ENCODE results near the gene IGSF9B. TPM values are rescaled to one million over a fixed set of nuclear protein-coding genes. Genes with fewer than 3 reads are reported as not detected.

Gene IGSF9B
- total RNA-seq, 1 donor from 2014 or later: 73.6 TPM

- intact Hi-C loops (cut with micrococcal nuclease): loop anchor here (1.0 kb wide), 3 partner anchors 124 to 213 kb away; no protein-coding TSS in a partner anchor
- H3K4me3 Mint-ChIP-seq: no peak overlapping the region
- H3K9me3 Mint-ChIP-seq: no peaks in the 10 kb centered on the region
These were observed 30.1 kb downstream of the IGSF9B start for GRCh38 chr11:133926466-133927246.

DNA sequence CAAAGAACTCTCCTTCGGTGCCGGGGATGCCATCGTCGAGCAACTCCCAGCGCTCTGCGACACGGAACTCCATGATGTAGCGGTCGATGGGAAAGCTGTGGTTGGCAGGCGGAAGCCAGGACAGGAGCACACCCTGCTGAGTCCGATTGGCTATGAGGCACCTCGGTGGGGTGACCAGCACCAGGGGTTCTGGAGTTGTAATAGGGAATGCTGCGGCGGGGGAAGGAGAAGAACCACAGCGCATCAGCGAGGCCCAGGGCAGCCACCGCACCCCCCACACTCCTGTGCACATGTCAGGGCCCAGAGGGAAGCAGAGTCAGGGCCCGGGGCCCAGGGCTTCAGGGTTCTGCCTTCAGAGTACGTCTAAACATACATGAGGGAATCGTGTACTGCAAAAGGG lies 31.0 kb downstream of the IGSF9B start:
- H3K9me3 Mint-ChIP-seq: no peaks in the 10 kb centered on the region
- H3K36me3 Mint-ChIP-seq (ENCODE audit: low read depth): peaks cover 42% of the 10 kb centered on the region
- H3K4me3 Mint-ChIP-seq: no peak overlapping the region

More at GRCh38 chr11:133926466-133927246, 30.1 kb downstream of the IGSF9B start:
- Mint-ChIP-seq H3K36me3 (ENCODE audit: low read depth) (peaks cover 40% of the 10 kb centered on the region), H3K4me1 (ENCODE audit: low read depth) (peaks cover 31% of the 10 kb centered on the region), H3K27me3 (ENCODE audit: insufficient read depth) (no peaks in the 10 kb centered on the region), H3K27ac (no peak overlapping the region)
- no peak for DNase-seq (ENCODE audit: low spot score)

GRCh38 chr11:133924661-133925060 lies 32.1 kb downstream of the IGSF9B start:
- H3K36me3 Mint-ChIP-seq (ENCODE audit: low read depth): peaks cover 33% of the 10 kb centered on the region
- no peak overlapping the region for H3K4me3 Mint-ChIP-seq
- H3K27ac Mint-ChIP-seq: no peak overlapping the region
- no peaks in the 10 kb centered on the region for H3K9me3 Mint-ChIP-seq
- DNase-seq (ENCODE audit: low spot score): no peak
- H3K27me3 Mint-ChIP-seq (ENCODE audit: insufficient read depth): no peaks in the 10 kb centered on the region
- H3K4me1 Mint-ChIP-seq (ENCODE audit: low read depth): peaks cover 22% of the 10 kb centered on the region
- intact Hi-C loops (cut with micrococcal nuclease): no loop called here

More for the DNA sequence above, 31.0 kb downstream of the IGSF9B start:
- intact Hi-C loops (cut with micrococcal nuclease): no loop called here
- no peak overlapping the region for H3K27ac Mint-ChIP-seq
- peaks cover 31% of the 10 kb centered on the region for H3K4me1 Mint-ChIP-seq (ENCODE audit: low read depth)
- no peak for DNase-seq (ENCODE audit: low spot score)
- H3K27me3 Mint-ChIP-seq (ENCODE audit: insufficient read depth): no peaks in the 10 kb centered on the region

GRCh38 chr11:133922078-133922870 lies 34.5 kb downstream of the IGSF9B start:
- intact Hi-C loops (cut with micrococcal nuclease): no loop called here
- Mint-ChIP-seq H3K4me3 (no peak overlapping the region), H3K4me1 (ENCODE audit: low read depth) (peaks cover under 1% of the 10 kb centered on the region), H3K27me3 (ENCODE audit: insufficient read depth) (no peaks in the 10 kb centered on the region), H3K36me3 (ENCODE audit: low read depth) (peaks cover 27% of the 10 kb centered on the region), H3K9me3 (no peaks in the 10 kb centered on the region), H3K27ac (no peak overlapping the region)
- DNase-seq (ENCODE audit: low spot score): no peak

- H3K4me1 Mint-ChIP-seq (ENCODE audit: low read depth): no peaks in the 10 kb centered on the region
- no peaks in the 10 kb centered on the region for H3K9me3 Mint-ChIP-seq
- peaks cover 28% of the 10 kb centered on the region for H3K36me3 Mint-ChIP-seq (ENCODE audit: low read depth)
- DNase-seq (ENCODE audit: low spot score): no peak
- H3K27ac Mint-ChIP-seq: no peak overlapping the region
- intact Hi-C loops (cut with micrococcal nuclease): no loop called here
- H3K27me3 Mint-ChIP-seq (ENCODE audit: insufficient read depth): no peaks in the 10 kb centered on the region
- H3K4me3 Mint-ChIP-seq: no peak overlapping the region
These were observed 35.3 kb downstream of the IGSF9B start for GRCh38 chr11:133921513-133921912.

DNA sequence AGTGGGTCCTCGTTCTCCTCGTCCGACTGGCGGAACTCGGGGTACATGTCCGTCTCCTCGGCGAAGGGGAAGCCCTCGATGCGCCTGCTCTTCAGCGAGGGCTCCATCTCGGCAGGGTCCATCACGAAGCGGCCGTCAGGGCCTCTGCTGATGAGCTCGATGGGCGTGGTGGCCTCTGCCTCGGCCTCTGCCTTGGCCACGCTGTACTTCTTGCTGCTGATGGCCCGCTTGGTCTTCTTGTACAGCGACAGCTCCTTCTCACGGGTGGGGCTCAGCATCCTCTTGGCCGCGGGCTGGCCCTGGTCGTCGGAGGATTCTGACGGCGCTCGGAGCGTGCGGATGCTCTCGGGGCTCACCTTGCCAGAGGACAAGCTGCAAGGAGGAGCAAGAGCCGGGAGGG lies 35.7 kb downstream of the IGSF9B start:
- Mint-ChIP-seq H3K27ac (no peak overlapping the region), H3K27me3 (ENCODE audit: insufficient read depth) (no peaks in the 10 kb centered on the region), H3K9me3 (no peaks in the 10 kb centered on the region), H3K36me3 (ENCODE audit: low read depth) (peaks cover 32% of the 10 kb centered on the region), H3K4me3 (no peak overlapping the region), H3K4me1 (ENCODE audit: low read depth) (no peaks in the 10 kb centered on the region)
- intact Hi-C loops (cut with micrococcal nuclease): no loop called here
- no peak for DNase-seq (ENCODE audit: low spot score)

GRCh38 chr11:133920109-133920990 lies 36.4 kb downstream of the IGSF9B start:
- intact Hi-C loops (cut with micrococcal nuclease): no loop called here
- peaks cover 27% of the 10 kb centered on the region for H3K36me3 Mint-ChIP-seq (ENCODE audit: low read depth)
- H3K4me1 Mint-ChIP-seq (ENCODE audit: low read depth): no peaks in the 10 kb centered on the region
- H3K9me3 Mint-ChIP-seq: no peaks in the 10 kb centered on the region
- no peak for DNase-seq (ENCODE audit: low spot score)
- no peaks in the 10 kb centered on the region for H3K27me3 Mint-ChIP-seq (ENCODE audit: insufficient read depth)
- H3K27ac Mint-ChIP-seq: no peak overlapping the region
- no peak overlapping the region for H3K4me3 Mint-ChIP-seq

DNA sequence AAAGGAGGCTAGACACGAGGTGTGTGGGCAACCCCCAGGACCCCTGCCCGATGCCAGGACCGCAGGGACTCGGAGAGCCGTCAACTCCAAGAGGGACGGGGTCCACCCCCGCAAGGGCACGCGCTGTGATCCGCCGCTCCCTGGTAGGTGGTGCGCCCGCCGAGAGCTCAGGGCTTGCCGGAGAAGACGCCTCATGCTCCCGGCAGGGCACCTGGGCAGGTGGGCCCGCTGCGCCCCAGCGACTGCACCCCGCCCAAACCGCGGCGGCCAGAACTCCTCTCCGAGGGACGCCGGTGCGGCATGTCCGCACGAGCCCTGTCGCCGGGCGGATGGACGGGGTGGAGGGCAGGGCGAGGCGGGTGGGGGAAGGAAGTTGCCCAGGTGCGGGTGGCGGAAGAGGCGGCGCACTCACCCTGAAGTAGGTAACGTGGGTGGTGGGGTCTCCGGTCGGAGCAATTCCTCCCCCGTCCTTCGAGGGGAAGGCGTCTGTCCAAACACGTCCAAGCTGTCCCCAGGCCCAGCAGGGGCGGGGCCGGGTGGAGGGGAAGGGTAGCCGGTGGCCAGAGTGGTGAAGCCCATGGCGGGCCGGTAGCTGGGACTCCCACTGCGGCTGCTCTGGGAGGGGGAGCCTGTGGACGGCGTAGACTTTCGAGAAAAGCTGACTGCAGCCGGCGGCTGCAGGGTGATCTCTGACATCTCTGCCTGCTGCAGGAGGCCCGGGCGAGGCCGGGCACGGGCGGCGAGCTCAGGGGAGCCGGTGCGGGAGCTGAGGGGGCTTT lies 37.2 kb downstream of the IGSF9B start:
- peaks cover 27% of the 10 kb centered on the region for H3K36me3 Mint-ChIP-seq (ENCODE audit: low read depth)
- H3K27me3 Mint-ChIP-seq (ENCODE audit: insufficient read depth): no peaks in the 10 kb centered on the region
- H3K9me3 Mint-ChIP-seq: no peaks in the 10 kb centered on the region
- DNase-seq (ENCODE audit: low spot score): no peak
- intact Hi-C loops (cut with micrococcal nuclease): no loop called here
- H3K4me3 Mint-ChIP-seq: no peak overlapping the region
- H3K27ac Mint-ChIP-seq: no peak overlapping the region
- no peaks in the 10 kb centered on the region for H3K4me1 Mint-ChIP-seq (ENCODE audit: low read depth)

GRCh38 chr11:133918608-133919260 lies 38.0 kb downstream of the IGSF9B start:
- peak overlapping the region; percentile 48 for H3K27ac Mint-ChIP-seq
- intact Hi-C loops (cut with micrococcal nuclease): no loop called here
- no peak for DNase-seq (ENCODE audit: low spot score)
- no peaks in the 10 kb centered on the region for H3K4me1 Mint-ChIP-seq (ENCODE audit: low read depth)
- H3K27me3 Mint-ChIP-seq (ENCODE audit: insufficient read depth): no peaks in the 10 kb centered on the region
- H3K4me3 Mint-ChIP-seq: no peak overlapping the region
- peaks cover 25% of the 10 kb centered on the region for H3K36me3 Mint-ChIP-seq (ENCODE audit: low read depth)
- H3K9me3 Mint-ChIP-seq: no peaks in the 10 kb centered on the region

- DNase-seq (ENCODE audit: low spot score): no peak
- intact Hi-C loops (cut with micrococcal nuclease): no loop called here
- H3K27ac Mint-ChIP-seq: no peak overlapping the region
- H3K36me3 Mint-ChIP-seq (ENCODE audit: low read depth): peaks cover 26% of the 10 kb centered on the region
- no peaks in the 10 kb centered on the region for H3K4me1 Mint-ChIP-seq (ENCODE audit: low read depth)
- no peaks in the 10 kb centered on the region for H3K9me3 Mint-ChIP-seq
- no peaks in the 10 kb centered on the region for H3K27me3 Mint-ChIP-seq (ENCODE audit: insufficient read depth)
- no peak overlapping the region for H3K4me3 Mint-ChIP-seq
These were observed 38.7 kb downstream of the IGSF9B start for GRCh38 chr11:133917921-133918607.

DNA sequence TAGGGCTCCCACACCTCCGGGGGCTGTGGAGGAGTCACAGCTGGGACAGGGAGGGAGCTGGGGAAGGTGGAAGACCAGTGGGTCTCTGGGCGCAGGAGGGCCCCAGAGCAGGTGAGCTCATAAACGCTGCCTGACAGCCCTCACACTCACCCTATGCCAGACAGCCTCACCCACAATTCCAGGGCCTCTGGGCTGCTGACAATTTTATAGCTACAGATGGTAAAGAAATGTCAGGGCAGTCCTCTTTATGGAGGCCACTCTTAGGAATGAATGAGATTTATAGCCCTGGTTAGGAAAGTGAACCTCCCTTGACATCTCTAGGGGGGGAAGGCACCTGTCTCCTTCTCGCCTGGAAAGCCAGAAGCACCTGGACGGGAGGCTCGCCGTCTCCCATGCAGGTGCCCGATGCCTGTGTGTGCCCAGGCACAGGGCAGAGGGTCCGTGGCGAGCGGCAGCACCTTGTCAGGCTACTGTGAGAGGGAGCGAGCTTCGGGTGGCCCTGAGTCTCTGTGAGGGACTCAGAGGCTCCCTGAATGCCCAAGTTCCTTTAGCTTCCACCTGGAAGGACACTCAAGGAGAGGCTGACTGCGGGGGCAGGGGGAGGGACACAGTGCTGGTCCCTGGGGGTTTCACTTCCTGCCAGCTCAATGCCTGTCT lies 39.9 kb downstream of the IGSF9B start:
- H3K27me3 Mint-ChIP-seq (ENCODE audit: insufficient read depth): no peaks in the 10 kb centered on the region
- H3K27ac Mint-ChIP-seq: no peak overlapping the region
- peaks cover 28% of the 10 kb centered on the region for H3K36me3 Mint-ChIP-seq (ENCODE audit: low read depth)
- no peaks in the 10 kb centered on the region for H3K9me3 Mint-ChIP-seq
- intact Hi-C loops (cut with micrococcal nuclease): no loop called here
- no peak for DNase-seq (ENCODE audit: low spot score)
- H3K4me3 Mint-ChIP-seq: no peak overlapping the region
- no peaks in the 10 kb centered on the region for H3K4me1 Mint-ChIP-seq (ENCODE audit: low read depth)

Measured in activated T-helper 1 cell treated with anti-CD3 and anti-CD28 coated beads, Interleukin-12 subunit alpha, Interleukin-12 subunit beta, Interleukin-2, Interleukin-4 antibody, amounts not matched to agents 30 ng/mL and 10 ng/mL and 1 ng/mL, durations not matched to agents 14 hours and 24 hours and 36 hours (primary cell).